Epithelial cell of proximal tubule (primary cell): ENCODE data around the gene MAML2. TPM values are rescaled to one million over a fixed set of nuclear protein-coding genes. Genes with fewer than 3 reads are reported as not detected.

Experiments
- DNase-seq: peaks from one replicate; pipeline ENCODE4 v3.0.0-alpha.2; 2011; ENCODE audit warnings: low read depth
- H3K4me3 ChIP-seq: 2 replicates; pipeline ENCODE4 v1.5.1; 2011; ENCODE audit warnings: low read depth, mild to moderate bottlenecking, low read length
- total RNA-seq: library from RNA; depleted of rRNA; stranded (reverse); fragments of >200 nt; gene quantifications from 2 replicates; pipeline ENCODE4 v1.2.3, GENCODE V29; 2015
- TF ChIP-seq, protein P1 (sequence below): conservative IDR thresholded peaks from 2 replicates; pipeline ENCODE4 v1.5.1; 2012; ENCODE audit warnings: low read depth, mild to moderate bottlenecking, low read length

MAML2 gene
- total RNA-seq, 1 donor from 2014 or later, result 5.1 TPM

DNA sequence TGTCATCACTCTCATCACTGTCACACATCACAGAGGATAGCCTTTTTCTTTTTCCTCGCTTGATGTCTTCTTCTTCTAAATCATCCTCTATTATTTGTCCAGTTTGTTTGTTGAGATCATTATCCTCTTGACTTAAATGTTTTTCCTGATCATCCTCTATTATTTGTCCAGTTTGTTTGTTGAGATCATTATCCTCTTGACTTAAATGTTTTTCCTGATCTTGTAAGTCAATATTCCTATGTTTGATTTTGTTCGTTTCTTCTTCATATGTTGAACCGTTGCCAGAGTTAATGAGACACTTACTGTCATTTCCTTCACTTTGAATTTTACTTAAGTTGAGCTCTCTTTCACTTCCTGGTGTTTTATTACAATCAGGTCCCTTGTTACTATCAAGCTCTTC is 41.2 kb upstream of the MAML2 start:
- no peak for DNase-seq
- TF ChIP-seq, protein P1, sequence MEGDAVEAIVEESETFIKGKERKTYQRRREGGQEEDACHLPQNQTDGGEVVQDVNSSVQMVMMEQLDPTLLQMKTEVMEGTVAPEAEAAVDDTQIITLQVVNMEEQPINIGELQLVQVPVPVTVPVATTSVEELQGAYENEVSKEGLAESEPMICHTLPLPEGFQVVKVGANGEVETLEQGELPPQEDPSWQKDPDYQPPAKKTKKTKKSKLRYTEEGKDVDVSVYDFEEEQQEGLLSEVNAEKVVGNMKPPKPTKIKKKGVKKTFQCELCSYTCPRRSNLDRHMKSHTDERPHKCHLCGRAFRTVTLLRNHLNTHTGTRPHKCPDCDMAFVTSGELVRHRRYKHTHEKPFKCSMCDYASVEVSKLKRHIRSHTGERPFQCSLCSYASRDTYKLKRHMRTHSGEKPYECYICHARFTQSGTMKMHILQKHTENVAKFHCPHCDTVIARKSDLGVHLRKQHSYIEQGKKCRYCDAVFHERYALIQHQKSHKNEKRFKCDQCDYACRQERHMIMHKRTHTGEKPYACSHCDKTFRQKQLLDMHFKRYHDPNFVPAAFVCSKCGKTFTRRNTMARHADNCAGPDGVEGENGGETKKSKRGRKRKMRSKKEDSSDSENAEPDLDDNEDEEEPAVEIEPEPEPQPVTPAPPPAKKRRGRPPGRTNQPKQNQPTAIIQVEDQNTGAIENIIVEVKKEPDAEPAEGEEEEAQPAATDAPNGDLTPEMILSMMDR, result no peak
- no peak overlapping the region for H3K4me3 ChIP-seq

DNA sequence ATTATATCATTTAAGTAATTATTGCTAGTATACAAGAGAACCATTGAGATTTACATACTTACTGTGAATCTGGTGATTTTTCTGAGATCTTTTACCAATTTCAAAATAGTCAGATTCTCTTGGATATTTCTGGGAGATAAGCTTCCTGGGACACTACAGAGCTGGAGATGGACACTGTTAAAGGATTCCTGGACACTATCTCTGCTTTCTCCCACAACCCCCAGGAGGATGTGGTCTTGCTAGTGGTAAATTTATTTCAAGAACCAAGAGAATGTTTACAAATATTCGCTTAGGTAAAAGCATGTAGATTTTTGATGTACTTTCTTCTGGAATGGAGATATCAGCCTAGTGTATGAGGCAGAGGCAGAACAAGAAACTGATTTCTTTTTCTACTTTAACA is 33.8 kb upstream of the MAML2 start:
- no peak overlapping the region for H3K4me3 ChIP-seq
- TF ChIP-seq, protein P1, result no peak
- DNase-seq, result no peak

DNA sequence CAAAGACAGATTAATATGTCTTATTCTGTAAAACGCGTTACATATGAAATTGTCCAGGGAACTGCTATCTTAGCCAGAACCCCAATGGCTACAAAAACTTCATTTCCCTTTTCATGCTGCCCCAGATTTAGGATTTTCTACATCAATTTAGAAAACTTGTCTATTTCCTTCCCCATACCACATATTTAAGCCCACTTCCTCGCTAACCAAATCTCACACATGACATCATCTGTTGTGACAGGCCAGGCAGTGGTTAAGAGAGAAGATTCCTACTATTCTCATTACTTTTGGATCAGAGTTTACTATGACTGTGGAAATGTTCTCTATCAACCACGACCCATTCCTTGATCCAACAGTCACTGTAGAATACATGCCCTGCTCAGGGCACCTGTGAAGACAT is 30.8 kb upstream of the MAML2 start:
- DNase-seq, result no peak
- H3K4me3 ChIP-seq, result no peak overlapping the region
- TF ChIP-seq, protein P1, result no peak

DNA sequence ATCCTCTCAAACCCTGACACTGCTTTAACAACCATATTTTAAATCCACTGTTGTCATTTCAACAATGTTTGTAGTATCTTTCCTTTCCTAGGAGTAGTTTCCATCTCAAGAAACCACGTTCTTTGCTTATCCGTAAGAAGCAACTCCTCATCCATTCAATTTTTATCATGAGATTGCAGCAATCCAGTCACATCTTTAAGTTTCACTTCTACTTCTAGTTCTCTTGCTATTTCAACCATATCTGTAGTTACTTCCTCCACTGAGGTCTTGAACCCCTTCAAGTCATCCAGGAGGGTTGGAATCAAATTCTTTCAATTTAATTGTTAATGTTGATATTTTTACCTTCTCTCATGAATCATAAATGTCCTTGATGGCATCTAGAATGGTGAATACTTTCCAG is 24.3 kb upstream of the MAML2 start:
- TF ChIP-seq, protein P1, result no peak
- no peak for DNase-seq
- H3K4me3 ChIP-seq, result no peak overlapping the region

DNA sequence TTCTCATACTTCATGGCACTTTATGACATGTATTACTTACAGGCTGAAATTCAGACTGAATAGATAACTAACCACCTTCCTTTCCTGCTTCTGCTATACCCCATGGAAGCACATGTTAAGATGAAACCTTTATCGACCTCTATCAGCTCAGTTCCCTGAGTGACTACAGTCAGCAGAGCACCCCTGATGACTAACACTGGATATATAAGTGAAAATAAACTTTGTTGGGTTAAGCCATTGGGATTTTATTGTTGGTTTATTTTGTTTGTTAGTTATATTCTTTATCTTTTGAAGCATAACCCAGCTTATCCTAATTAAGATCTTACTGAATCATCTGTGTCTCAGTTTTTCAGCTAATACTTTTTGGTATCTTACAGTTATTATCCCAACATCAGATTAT is 23.0 kb upstream of the MAML2 start:
- DNase-seq, result no peak
- TF ChIP-seq, protein P1, result no peak
- H3K4me3 ChIP-seq, result no peak overlapping the region

DNA sequence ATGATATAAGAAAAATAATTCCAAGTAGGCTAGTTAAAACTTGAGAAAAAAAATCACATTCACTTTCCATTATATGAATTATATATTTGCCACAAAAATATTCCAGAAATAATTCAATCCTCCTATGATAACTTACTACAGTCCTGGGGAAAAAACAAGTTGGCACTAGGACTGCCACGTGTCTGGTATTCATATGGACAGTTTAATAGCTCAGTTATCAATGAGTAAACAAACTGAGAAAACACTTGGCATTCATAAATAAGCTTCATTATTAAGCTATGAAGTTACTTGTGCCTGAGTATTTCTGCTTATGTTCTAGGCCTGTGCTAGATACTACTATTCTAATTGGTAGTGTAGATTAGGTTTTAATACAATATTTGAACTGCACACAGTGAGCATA is 22.5 kb upstream of the MAML2 start:
- TF ChIP-seq, protein P1, result no peak
- no peak for DNase-seq
- no peak overlapping the region for H3K4me3 ChIP-seq

DNA sequence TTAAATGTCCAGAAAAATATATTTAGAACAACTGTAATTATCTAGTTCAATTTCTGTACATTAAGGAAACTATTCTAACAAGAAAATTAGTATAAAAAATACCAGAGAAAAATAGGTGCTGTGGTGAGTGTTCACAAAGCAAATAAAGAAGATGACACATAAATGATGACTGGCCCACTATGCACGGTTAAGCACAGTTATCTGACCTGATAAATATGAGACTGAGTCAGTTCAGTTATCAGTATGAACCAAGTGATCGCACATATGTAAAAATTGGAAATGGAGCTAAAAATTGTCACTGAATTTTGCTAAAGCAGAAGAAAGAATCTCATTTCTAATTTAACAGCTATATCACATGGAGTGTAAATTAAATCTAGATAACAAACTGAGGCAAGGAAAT is 18.8 kb upstream of the MAML2 start:
- TF ChIP-seq, protein P1, result no peak
- no peak overlapping the region for H3K4me3 ChIP-seq
- no peak for DNase-seq
